CD4-positive, alpha-beta T cell treated with Interleukin-10 for 1 hour (primary cell): ENCODE data around the gene PHPT1.

Experiments used
- DNase-seq: peaks from one replicate; pipeline ENCODE4 v3.0.0-alpha.2; 2020

The PHPT1 gene

GRCh38 chr9:136849960-136850865 is 1.0 kb downstream of the PHPT1 start:
- DNase-seq: no peak

GRCh38 chr9:136850866-136851775 is 1.9 kb downstream of the PHPT1 start:
- DNase-seq: no peak

GRCh38 chr9:136851941-136852663 is 2.9 kb downstream of the PHPT1 start, which contains the start of gene MAMDC4:
Gene MAMDC4 (plus strand): TSS chr9:136852346. CDS start chr9:136852417, 71 bp downstream.
- no peak for DNase-seq

GRCh38 chr9:136852664-136853595 is 3.7 kb downstream of the PHPT1 start:
- no peak for DNase-seq

GRCh38 chr9:136853596-136854112 is 4.4 kb downstream of the PHPT1 start:
- DNase-seq: peak; percentile 13

- no peak for DNase-seq
Measured at GRCh38 chr9:136854113-136854841, 5.1 kb downstream of the PHPT1 start.

- no peak for DNase-seq
Measured at GRCh38 chr9:136854842-136855460, 5.7 kb downstream of the PHPT1 start.

GRCh38 chr9:136855461-136856078 is 6.4 kb downstream of the PHPT1 start:
- no peak for DNase-seq

GRCh38 chr9:136856079-136856476 is 6.9 kb downstream of the PHPT1 start:
- no peak for DNase-seq

- DNase-seq: no peak
Measured at GRCh38 chr9:136856541-136857141, 7.4 kb downstream of the PHPT1 start.

GRCh38 chr9:136857166-136857565 is 8.0 kb downstream of the PHPT1 start:
- no peak for DNase-seq

- DNase-seq: no peak
Measured at GRCh38 chr9:136857581-136858412, 8.6 kb downstream of the PHPT1 start.

- DNase-seq: no peak
Measured at GRCh38 chr9:136858452-136858843, 9.2 kb downstream of the PHPT1 start.

GRCh38 chr9:136858844-136859757 is 9.9 kb downstream of the PHPT1 start:
- no peak for DNase-seq

GRCh38 chr9:136860529-136860928 is 11.3 kb downstream of the PHPT1 start:
- no peak for DNase-seq

- no peak for DNase-seq
Measured at GRCh38 chr9:136860933-136861873, 12.0 kb downstream of the PHPT1 start.
